ENCODE data around the gene MT1HL1.

MT1HL1 gene

DNA sequence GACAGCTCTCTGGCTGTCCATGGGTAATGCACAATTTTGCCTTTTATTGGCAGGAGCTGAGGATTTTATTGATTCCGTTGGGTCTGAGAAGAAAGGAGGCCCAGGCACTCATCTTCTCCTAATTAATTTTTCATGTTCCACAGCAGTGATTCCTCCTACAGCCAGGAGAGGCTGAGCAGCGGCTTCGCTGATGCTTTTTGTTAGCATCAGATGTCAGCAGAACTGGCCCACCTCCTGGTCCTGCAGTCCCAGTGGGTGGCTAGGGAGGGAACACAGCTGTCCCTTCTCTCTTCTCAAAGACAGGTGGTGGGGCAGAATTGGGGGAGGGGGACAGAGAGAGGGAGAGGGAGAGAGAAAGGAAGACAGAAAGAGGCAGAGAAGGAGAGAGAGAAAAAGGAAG is 5.7 kb downstream of the MT1HL1 start:
- TF ChIP-seq SIN3A (IDR thresholded peaks at IDR 0.05; ENCODE audit: borderline replicate concordance, insufficient read depth, low read length) (no peak), POLR2AphosphoS5 (IDR thresholded peaks at IDR 0.05; ENCODE audit: low read depth, low read length) (no peak), FOXP2 (optimal IDR thresholded peaks at IDR 0.05; ENCODE audit: borderline replicate concordance, extremely low read depth, extremely low read length, insufficient read depth) (no peak), TAF1 (IDR thresholded peaks at IDR 0.05; ENCODE audit: borderline replicate concordance, insufficient read depth, low read length) (no peak)
- TF ChIP-seq, protein P1, sequence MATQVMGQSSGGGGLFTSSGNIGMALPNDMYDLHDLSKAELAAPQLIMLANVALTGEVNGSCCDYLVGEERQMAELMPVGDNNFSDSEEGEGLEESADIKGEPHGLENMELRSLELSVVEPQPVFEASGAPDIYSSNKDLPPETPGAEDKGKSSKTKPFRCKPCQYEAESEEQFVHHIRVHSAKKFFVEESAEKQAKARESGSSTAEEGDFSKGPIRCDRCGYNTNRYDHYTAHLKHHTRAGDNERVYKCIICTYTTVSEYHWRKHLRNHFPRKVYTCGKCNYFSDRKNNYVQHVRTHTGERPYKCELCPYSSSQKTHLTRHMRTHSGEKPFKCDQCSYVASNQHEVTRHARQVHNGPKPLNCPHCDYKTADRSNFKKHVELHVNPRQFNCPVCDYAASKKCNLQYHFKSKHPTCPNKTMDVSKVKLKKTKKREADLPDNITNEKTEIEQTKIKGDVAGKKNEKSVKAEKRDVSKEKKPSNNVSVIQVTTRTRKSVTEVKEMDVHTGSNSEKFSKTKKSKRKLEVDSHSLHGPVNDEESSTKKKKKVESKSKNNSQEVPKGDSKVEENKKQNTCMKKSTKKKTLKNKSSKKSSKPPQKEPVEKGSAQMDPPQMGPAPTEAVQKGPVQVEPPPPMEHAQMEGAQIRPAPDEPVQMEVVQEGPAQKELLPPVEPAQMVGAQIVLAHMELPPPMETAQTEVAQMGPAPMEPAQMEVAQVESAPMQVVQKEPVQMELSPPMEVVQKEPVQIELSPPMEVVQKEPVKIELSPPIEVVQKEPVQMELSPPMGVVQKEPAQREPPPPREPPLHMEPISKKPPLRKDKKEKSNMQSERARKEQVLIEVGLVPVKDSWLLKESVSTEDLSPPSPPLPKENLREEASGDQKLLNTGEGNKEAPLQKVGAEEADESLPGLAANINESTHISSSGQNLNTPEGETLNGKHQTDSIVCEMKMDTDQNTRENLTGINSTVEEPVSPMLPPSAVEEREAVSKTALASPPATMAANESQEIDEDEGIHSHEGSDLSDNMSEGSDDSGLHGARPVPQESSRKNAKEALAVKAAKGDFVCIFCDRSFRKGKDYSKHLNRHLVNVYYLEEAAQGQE (IDR thresholded peaks at IDR 0.05; ENCODE audit: insufficient read depth in 1 of 2, low read depth in 2 of 2, low read length in 2 of 2) = no peak

DNA sequence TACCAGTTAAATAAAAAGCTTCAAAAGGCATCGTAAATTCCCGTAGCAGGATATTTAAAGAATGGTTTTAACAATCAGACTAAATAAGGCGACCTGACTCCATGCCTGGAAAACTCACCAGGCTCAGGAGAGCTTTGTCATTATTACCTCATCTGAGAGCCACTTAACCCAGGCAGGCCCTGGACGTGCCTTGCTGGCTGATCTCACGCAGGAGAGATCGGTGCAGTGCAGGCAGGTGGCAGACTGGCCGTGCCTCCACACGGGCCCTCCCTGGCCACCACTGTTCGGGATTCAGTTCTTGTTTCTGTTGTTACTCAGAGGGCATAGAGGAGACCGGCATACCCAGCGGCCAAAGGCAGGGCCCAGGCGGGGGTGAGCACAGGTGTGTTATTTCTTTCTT is 6.4 kb downstream of the MT1HL1 start:
- TF ChIP-seq POLR2AphosphoS5 (IDR thresholded peaks at IDR 0.05; ENCODE audit: low read depth, low read length) (no peak), FOXP2 (optimal IDR thresholded peaks at IDR 0.05; ENCODE audit: borderline replicate concordance, extremely low read depth, extremely low read length, insufficient read depth) (no peak), SIN3A (IDR thresholded peaks at IDR 0.05; ENCODE audit: borderline replicate concordance, insufficient read depth, low read length) (no peak), TAF1 (IDR thresholded peaks at IDR 0.05; ENCODE audit: borderline replicate concordance, insufficient read depth, low read length) (no peak)
- TF ChIP-seq, protein P1 (IDR thresholded peaks at IDR 0.05; ENCODE audit: insufficient read depth in 1 of 2, low read depth in 2 of 2, low read length in 2 of 2) = no peak

DNA sequence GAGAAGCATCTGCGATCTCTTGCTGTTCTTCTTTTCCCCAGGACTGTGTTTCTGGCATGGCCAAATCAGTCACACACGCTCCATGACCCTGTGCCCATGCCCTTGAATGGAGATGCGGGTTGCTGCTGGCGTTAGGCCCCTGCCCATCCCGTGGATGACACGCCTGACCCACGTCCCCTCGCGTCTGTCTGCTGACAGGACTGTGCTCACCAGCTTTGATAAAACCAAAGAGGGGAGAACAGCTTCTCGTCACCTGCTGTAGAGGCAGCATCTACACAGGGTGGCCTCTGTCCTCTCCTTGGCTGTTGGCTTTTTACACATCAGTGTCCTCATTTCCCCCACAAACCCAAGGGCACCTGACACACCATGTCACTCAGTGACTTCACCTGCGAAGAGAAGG is 6.9 kb downstream of the MT1HL1 start:
- TF ChIP-seq POLR2AphosphoS5 (IDR thresholded peaks at IDR 0.05; ENCODE audit: low read depth, low read length) (no peak), SIN3A (IDR thresholded peaks at IDR 0.05; ENCODE audit: borderline replicate concordance, insufficient read depth, low read length) (no peak), TAF1 (IDR thresholded peaks at IDR 0.05; ENCODE audit: borderline replicate concordance, insufficient read depth, low read length) (no peak), FOXP2 (optimal IDR thresholded peaks at IDR 0.05; ENCODE audit: borderline replicate concordance, extremely low read depth, extremely low read length, insufficient read depth) (no peak)

DNA sequence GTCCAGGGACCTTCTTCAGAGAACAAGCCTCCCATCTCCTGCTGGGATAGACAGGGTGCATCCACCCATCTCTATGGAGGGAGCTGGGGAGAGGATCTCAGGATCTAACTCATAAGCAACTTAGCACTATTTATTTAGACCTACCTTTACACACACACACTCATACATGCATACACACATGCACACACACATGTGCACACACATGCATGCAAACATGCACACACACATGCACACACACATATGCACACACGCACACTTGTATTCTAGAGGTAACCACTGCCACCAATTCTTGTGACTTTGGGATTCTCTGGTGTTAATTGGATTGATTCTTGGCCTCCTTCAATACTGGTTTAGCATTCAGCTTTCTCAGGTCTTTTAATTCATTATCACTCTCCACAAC is 9.8 kb downstream of the MT1HL1 start:
- no peak for TF ChIP-seq TAF1 (IDR thresholded peaks at IDR 0.05; ENCODE audit: borderline replicate concordance, insufficient read depth, low read length)
- TF ChIP-seq, protein P1 (IDR thresholded peaks at IDR 0.05; ENCODE audit: insufficient read depth in 1 of 2, low read depth in 2 of 2, low read length in 2 of 2) = no peak
- TF ChIP-seq FOXP2 (optimal IDR thresholded peaks at IDR 0.05; ENCODE audit: borderline replicate concordance, extremely low read depth, extremely low read length, insufficient read depth) = no peak
- no peak for TF ChIP-seq POLR2AphosphoS5 (IDR thresholded peaks at IDR 0.05; ENCODE audit: low read depth, low read length)
- TF ChIP-seq SIN3A (IDR thresholded peaks at IDR 0.05; ENCODE audit: borderline replicate concordance, insufficient read depth, low read length) = no peak

DNA sequence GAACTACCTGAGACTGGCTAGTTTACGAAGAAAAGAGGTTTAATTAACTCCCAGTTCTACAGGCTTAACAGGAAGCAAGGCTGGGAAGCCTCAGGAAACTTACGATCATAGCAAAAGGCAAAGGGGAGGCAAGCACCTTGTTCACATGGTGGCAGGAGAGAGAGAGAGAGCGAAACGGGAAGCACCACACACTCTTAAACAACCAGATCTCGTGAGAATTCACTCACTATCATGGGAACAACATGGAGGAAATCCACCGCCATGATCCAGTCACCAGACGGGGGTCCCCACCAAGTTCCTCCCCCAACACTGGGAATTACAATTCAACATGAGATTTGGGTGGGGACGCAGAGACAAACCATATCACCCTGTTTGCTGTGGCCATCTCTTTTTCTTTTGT is 11.8 kb downstream of the MT1HL1 start:
- TF ChIP-seq POLR2AphosphoS5 (IDR thresholded peaks at IDR 0.05; ENCODE audit: low read depth, low read length) (no peak), FOXP2 (optimal IDR thresholded peaks at IDR 0.05; ENCODE audit: borderline replicate concordance, extremely low read depth, extremely low read length, insufficient read depth) (no peak), TAF1 (IDR thresholded peaks at IDR 0.05; ENCODE audit: borderline replicate concordance, insufficient read depth, low read length) (no peak), SIN3A (IDR thresholded peaks at IDR 0.05; ENCODE audit: borderline replicate concordance, insufficient read depth, low read length) (no peak)
- TF ChIP-seq, protein P1 (IDR thresholded peaks at IDR 0.05; ENCODE audit: insufficient read depth in 1 of 2, low read depth in 2 of 2, low read length in 2 of 2) = no peak

Measured in PFSK-1 (cell line).